Measurements from ENCODE around the gene UBN1.

DNA sequence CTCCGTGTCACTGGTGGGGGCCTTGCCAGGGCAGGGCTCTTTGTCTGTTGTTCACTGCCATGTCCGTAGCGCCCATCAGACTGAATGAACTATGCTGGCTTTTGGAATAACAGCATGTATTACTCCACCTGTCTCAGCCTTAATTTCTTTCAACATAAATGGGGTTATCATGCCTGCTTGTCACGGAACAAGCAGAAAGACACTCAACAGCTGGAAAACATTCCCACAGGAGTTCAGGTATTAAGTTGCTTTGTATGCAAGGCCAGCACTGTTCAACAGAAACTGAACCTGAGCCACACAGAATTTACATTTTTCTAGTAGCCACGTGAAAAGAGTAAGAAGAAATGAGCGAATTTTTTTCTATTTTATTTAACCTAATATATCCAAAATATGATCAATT is 76.6 kb downstream of the UBN1 start:
- TF ChIP-seq EZH2 (IDR thresholded peaks at IDR 0.05; ENCODE audit: borderline replicate concordance, low read length) = no peak
- TF ChIP-seq, protein P1, sequence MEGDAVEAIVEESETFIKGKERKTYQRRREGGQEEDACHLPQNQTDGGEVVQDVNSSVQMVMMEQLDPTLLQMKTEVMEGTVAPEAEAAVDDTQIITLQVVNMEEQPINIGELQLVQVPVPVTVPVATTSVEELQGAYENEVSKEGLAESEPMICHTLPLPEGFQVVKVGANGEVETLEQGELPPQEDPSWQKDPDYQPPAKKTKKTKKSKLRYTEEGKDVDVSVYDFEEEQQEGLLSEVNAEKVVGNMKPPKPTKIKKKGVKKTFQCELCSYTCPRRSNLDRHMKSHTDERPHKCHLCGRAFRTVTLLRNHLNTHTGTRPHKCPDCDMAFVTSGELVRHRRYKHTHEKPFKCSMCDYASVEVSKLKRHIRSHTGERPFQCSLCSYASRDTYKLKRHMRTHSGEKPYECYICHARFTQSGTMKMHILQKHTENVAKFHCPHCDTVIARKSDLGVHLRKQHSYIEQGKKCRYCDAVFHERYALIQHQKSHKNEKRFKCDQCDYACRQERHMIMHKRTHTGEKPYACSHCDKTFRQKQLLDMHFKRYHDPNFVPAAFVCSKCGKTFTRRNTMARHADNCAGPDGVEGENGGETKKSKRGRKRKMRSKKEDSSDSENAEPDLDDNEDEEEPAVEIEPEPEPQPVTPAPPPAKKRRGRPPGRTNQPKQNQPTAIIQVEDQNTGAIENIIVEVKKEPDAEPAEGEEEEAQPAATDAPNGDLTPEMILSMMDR (conservative IDR thresholded peaks at IDR 0.05 in 1 of 2, IDR thresholded peaks at IDR 0.05 in 1 of 2; ENCODE audit: extremely low read depth in 1 of 2, insufficient read depth in 1 of 2, low read depth in 1 of 2, low read length in 2 of 2) = no peak

All from mammary epithelial cell (primary cell).